GM12878 (cell line): ENCODE measurements around the gene RNASE12. TPM values are rescaled to one million over a fixed set of nuclear protein-coding genes. Genes with fewer than 3 reads are reported as not detected.

Experiments
- ATAC-seq: fragments of 200-7000 bp; cut with Tn5 transposase; 3 replicates; pipeline ENCODE4 v1.9.1; 2020; ENCODE audit warnings: mild to moderate bottlenecking, moderate library complexity
- Bru-seq: library from RNA; stranded (reverse); fragments of 400-500 nt; gene quantifications from one replicate; lab custom pipeline; 2021; lab: Mats Ljungman, UMichigan
- BruChase-seq, 2 experiments: library from RNA; stranded (reverse); fragments of 400-500 nt; gene quantifications; one replicate each; lab custom pipeline; 2021; lab: Mats Ljungman, UMichigan
- BruUV-seq: library from RNA; stranded (reverse); fragments of 400-500 nt; replicated peaks from 2 replicates; lab custom pipeline; 2021; lab: Mats Ljungman, UMichigan
- CTCF ChIA-PET: fragments of 300-600 bp; sonication (Branson Sonifier 250); formaldehyde crosslinking; extraction: SDS; loops from one replicate; lab custom pipeline; 2021; ENCODE audit warnings: inconsistent platforms; lab: Yijun Ruan, JAX
- POLR2A ChIA-PET: fragments of 350-600 bp; formaldehyde crosslinking; extraction: SDS; loops from one replicate; lab custom pipeline; 2021; ENCODE audit warnings: inconsistent platforms; lab: Charles Lee
- RAD21 ChIA-PET: fragments of 300-600 bp; sonication (Branson Sonifier 250); formaldehyde crosslinking; loops from one replicate; lab custom pipeline; 2023; ENCODE audit warnings: antibody characterized with exemption; ENCODE audit not compliant: unreplicated experiment; lab: Charles Lee
- SMC1A ChIA-PET: fragments of 300-600 bp; sonication (Branson Sonifier 250); formaldehyde crosslinking; loops from one replicate; lab custom pipeline; 2023; ENCODE audit not compliant: unreplicated experiment, uncharacterized antibody; lab: Charles Lee
- DNase-seq: peaks from one replicate; pipeline ENCODE4 v3.0.0-alpha.2; 2011; ENCODE audit warnings: low read depth, low spot score
- FAIRE-seq: peaks from 3 replicates; lab custom pipeline; 2011; peaks lifted over from hg19 to GRCh38; lab: Jason Lieb, UNC
- H2AFZ ChIP-seq: 2 replicates; pipeline ENCODE4 v1.6.0; 2011; ENCODE audit warnings: low read depth, low read length, control low read depth; ENCODE audit not compliant: control insufficient read depth
- H3K27ac ChIP-seq: 2 replicates; pipeline ENCODE4 v1.5.1; 2011; ENCODE audit warnings: control low read depth; ENCODE audit not compliant: control insufficient read depth, insufficient read depth
- H3K27me3 ChIP-seq, 2 experiments: replicated peaks in 1 of 2; 2 replicates each; pipeline versions ENCODE4 v1.6.0 to v1.6.1; 2011; ENCODE audit warnings: low read length in 1 of 2; ENCODE audit not compliant: control insufficient read depth in 2 of 2, insufficient read depth in 2 of 2
- H3K36me3 ChIP-seq, 2 experiments: 2 replicates each; pipeline ENCODE4 v1.5.1; 2011; ENCODE audit warnings: low read length in 1 of 2; ENCODE audit not compliant: control insufficient read depth in 2 of 2, insufficient read depth in 2 of 2
- H3K4me1 ChIP-seq: 2 replicates; pipeline ENCODE4 v1.6.1; 2011; ENCODE audit warnings: mild to moderate bottlenecking, low read length, moderate library complexity, mixed read lengths; ENCODE audit not compliant: control insufficient read depth, insufficient read depth
- H3K4me2 ChIP-seq: 2 replicates; pipeline ENCODE4 v1.6.0; 2011; ENCODE audit warnings: control low read depth; ENCODE audit not compliant: control insufficient read depth, insufficient read depth
- H3K4me3 ChIP-seq: fragments of 200-600 bp; sonication (generic); 2 replicates; pipeline ENCODE4 v1.5.1; 2016
- H3K79me2 ChIP-seq: 2 replicates; pipeline ENCODE4 v1.6.0; 2011; ENCODE audit warnings: low read length; ENCODE audit not compliant: control insufficient read depth, insufficient read depth
- H3K9ac ChIP-seq: 2 replicates; pipeline ENCODE4 v1.8.0; 2011; ENCODE audit warnings: low read length, control low read depth, mixed read lengths; ENCODE audit not compliant: control insufficient read depth, insufficient read depth
- H3K9me3 ChIP-seq: replicated peaks from 3 replicates; pipeline ENCODE4 v1.5.1; 2011; ENCODE audit warnings: mild to moderate bottlenecking, low read length; ENCODE audit not compliant: control insufficient read depth, insufficient read depth
- H4K20me1 ChIP-seq: 2 replicates; pipeline ENCODE4 v1.6.0; 2011; ENCODE audit not compliant: control insufficient read depth, insufficient read depth
- GATAD2B ChIP-seq: fragments of 450-650 bp; conservative IDR thresholded peaks from 2 replicates; pipeline ENCODE4 v1.6.1; 2017; ENCODE audit warnings: low read depth, mild to moderate bottlenecking, moderate library complexity
- RCOR1 ChIP-seq: conservative IDR thresholded peaks from 2 replicates; pipeline ENCODE4 v1.6.1; 2012; ENCODE audit warnings: low read depth, low read length, improper control_type of control experiment
- SREBF1 ChIP-seq: IDR thresholded peaks from 2 replicates; pipeline ENCODE4 v1.6.1; 2012; ENCODE audit warnings: mild to moderate bottlenecking, low read length
- TCF7 ChIP-seq: IDR thresholded peaks from 2 replicates; pipeline ENCODE4 v1.6.1; 2014; ENCODE audit warnings: antibody characterized with exemption, borderline replicate concordance
- ZBED1 ChIP-seq: IDR thresholded peaks from 2 replicates; pipeline ENCODE4 v1.6.1; 2016; ENCODE audit warnings: borderline replicate concordance
- WGBS: methylation state at CpG from one replicate; pipeline ENCODE4 v1.1.6; 2016; ENCODE audit warnings: low lambda C conversion rate; ENCODE audit not compliant: insufficient replicate concordance, insufficient coverage; ENCODE audit errors: missing lambda C conversion rate; 5-methylcytosine and 5-hydroxymethylcytosine counted together
- in situ Hi-C: fragments of 300-500 bp; cut with MboI; formaldehyde crosslinking; loops from 9 replicates; pipeline ENCODE4 v1.14.3; 2018; ENCODE audit warnings: mixed read lengths
- intact Hi-C: fragments of 100-400 bp; cut with micrococcal nuclease; formaldehyde crosslinking; loops from one replicate; pipeline ENCODE4 v1.14.2; 2022; ENCODE audit not compliant: unreplicated experiment
- long read RNA-seq, 2 experiments: library from polyadenylated mRNA; unstranded; transcript quantifications; one replicate each; pipeline ENCODE4 v2.0.0, GENCODE V29; 2019 to 2020
- polyA minus RNA-seq, 3 experiments: library from RNA; depleted of rRNA, polyadenylated mRNA; stranded (reverse); fragments of >200 nt; gene quantifications; 2 replicates each; pipeline ENCODE4 v1.2.3, GENCODE V29; 2011
- polyA plus RNA-seq, 11 experiments: library from polyadenylated mRNA; depleted of rRNA in 4 of 11; unstranded in 6 of 11; stranded (reverse) in 5 of 11; fragments of >200 nt; fragmentation: Nextera tagmentation in 4 of 11; fragmentation: Illumina TruSeq in 1 of 11; extraction: Ambion mirVana in 4 of 11; extraction: Trizol in 1 of 11; gene quantifications; 1 replicate in 1 of 11; 2 replicates in 10 of 11; pipeline versions ENCODE4 v1.2.1 to v1.2.3, GENCODE V29; 2011 to 2016; ENCODE audit warnings: inconsistent platforms in 2 of 11, missing spikeins in 2 of 11, low read depth in 1 of 11
- total RNA-seq, 4 experiments: library from RNA; depleted of rRNA in 3 of 4; stranded (reverse); fragments of >200 nt in 3 of 4; fragmentation: Illumina TruSeq in 1 of 4; extraction: Trizol in 1 of 4; gene quantifications; 2 replicates each; pipeline versions ENCODE4 v1.2.1 to v1.2.3, GENCODE V29; 2013 to 2021
- TF ChIP-seq, protein P1 (sequence below): IDR thresholded peaks from 2 replicates; pipeline ENCODE4 v1.6.1; 2012; ENCODE audit warnings: low read length, inconsistent platforms
- TF ChIP-seq, protein P2 (sequence below): fragments of 450-650 bp; IDR thresholded peaks from 2 replicates; pipeline ENCODE4 v1.6.1; 2017; ENCODE audit warnings: low read depth, mild to moderate bottlenecking, moderate library complexity
- TF ChIP-seq, protein P3 (sequence below): IDR thresholded peaks from 2 replicates; pipeline ENCODE4 v1.6.1; 2012; ENCODE audit warnings: mild to moderate bottlenecking, low read depth, low read length

RNASE12 gene, protein sequence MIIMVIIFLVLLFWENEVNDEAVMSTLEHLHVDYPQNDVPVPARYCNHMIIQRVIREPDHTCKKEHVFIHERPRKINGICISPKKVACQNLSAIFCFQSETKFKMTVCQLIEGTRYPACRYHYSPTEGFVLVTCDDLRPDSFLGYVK
- total RNA-seq (2013; cell fraction: nucleolus; rRNA removed), result not detected in 2 replicates
- not detected in 2 replicates for total RNA-seq (2014; rRNA removed)
- not detected in 2 replicates for total RNA-seq (2014; rRNA removed; fragmentation: Illumina TruSeq; extraction: Trizol)
- not detected in 2 replicates for total RNA-seq (2021)
- not detected for polyA plus RNA-seq (2011; ENCODE audit: low read depth)
- polyA plus RNA-seq (2011; rRNA removed), result not detected in 2 replicates
- polyA plus RNA-seq (2011; cell fraction: cytosol; rRNA removed), result not detected in 2 replicates
- polyA plus RNA-seq (2011; cell fraction: nucleus; rRNA removed), result not detected in 2 replicates
- polyA plus RNA-seq (2012), result not detected in 2 replicates
- not detected in 2 replicates for polyA plus RNA-seq (2014; fragmentation: Illumina TruSeq; extraction: Trizol)
- not detected for polyA plus RNA-seq (2014; fragmentation: Nextera tagmentation; extraction: Ambion mirVana)
- not detected in 2 replicates for polyA plus RNA-seq (2014; rRNA removed)
- polyA plus RNA-seq (2016; fragmentation: Nextera tagmentation; extraction: Ambion mirVana), result not detected
- not detected in 2 replicates for polyA minus RNA-seq (2011; rRNA and poly(A)+ RNA removed)
- not detected in 2 replicates for polyA minus RNA-seq (2011; cell fraction: cytosol; rRNA and poly(A)+ RNA removed)
- not detected in 2 replicates for polyA minus RNA-seq (2011; cell fraction: nucleus; rRNA and poly(A)+ RNA removed)
- not detected for Bru-seq, nascent RNA
- BruChase-seq, experiment 1, labeled RNA remaining after a 6-hour chase, result not detected
- not detected for BruChase-seq, experiment 2, labeled RNA remaining after a 2-hour chase
- long read RNA-seq, experiment 1, result 0 reads
- long read RNA-seq, experiment 2, result 0 reads

DNA sequence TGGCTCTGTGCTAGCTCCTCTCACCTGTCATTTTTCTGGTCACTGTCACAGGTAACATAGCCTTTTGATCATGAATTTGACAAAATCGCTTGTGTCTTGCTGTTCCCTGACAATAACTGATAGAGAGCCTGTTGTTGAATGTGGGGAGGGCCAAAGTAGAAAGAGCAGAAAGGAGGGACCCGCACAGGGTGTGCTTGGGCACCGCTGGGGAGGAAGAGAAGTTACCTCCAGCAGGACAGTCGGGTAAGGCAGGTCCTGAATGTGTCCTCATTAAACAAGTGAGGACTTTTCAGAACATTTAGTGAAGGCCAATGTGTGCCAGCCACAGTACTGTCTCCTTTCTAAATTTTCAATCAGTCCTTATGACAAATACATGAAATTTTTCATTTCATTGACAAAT, at the start of gene RNASE12:
RNASE12 (minus strand) TSS at position 142 of the 400 bp plus-strand sequence. CDS start 653 bp downstream, outside the sequence.
- in situ Hi-C loops, result no loop called here
- no peak within 1 kb of the TSS for H3K9ac ChIP-seq

More for the DNA sequence above, at the start of gene RNASE12:
- SMC1A ChIA-PET, result interaction anchor here (1.4 kb wide), 1 partner anchor 262 kb away, joined by 3 read pairs; no protein-coding TSS in a partner anchor
- WGBS, result 28% methylated on average over 4 of the region's 4 CpGs
- no peak for TF ChIP-seq GATAD2B
- TF ChIP-seq, protein P1, sequence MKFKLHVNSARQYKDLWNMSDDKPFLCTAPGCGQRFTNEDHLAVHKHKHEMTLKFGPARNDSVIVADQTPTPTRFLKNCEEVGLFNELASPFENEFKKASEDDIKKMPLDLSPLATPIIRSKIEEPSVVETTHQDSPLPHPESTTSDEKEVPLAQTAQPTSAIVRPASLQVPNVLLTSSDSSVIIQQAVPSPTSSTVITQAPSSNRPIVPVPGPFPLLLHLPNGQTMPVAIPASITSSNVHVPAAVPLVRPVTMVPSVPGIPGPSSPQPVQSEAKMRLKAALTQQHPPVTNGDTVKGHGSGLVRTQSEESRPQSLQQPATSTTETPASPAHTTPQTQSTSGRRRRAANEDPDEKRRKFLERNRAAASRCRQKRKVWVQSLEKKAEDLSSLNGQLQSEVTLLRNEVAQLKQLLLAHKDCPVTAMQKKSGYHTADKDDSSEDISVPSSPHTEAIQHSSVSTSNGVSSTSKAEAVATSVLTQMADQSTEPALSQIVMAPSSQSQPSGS, result no peak
- no peak for TF ChIP-seq SREBF1
- no peak for TF ChIP-seq ZBED1
- no peak for TF ChIP-seq RCOR1
- TF ChIP-seq, protein P2, sequence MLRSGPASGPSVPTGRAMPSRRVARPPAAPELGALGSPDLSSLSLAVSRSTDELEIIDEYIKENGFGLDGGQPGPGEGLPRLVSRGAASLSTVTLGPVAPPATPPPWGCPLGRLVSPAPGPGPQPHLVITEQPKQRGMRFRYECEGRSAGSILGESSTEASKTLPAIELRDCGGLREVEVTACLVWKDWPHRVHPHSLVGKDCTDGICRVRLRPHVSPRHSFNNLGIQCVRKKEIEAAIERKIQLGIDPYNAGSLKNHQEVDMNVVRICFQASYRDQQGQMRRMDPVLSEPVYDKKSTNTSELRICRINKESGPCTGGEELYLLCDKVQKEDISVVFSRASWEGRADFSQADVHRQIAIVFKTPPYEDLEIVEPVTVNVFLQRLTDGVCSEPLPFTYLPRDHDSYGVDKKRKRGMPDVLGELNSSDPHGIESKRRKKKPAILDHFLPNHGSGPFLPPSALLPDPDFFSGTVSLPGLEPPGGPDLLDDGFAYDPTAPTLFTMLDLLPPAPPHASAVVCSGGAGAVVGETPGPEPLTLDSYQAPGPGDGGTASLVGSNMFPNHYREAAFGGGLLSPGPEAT, result no peak
- TF ChIP-seq, protein P3, sequence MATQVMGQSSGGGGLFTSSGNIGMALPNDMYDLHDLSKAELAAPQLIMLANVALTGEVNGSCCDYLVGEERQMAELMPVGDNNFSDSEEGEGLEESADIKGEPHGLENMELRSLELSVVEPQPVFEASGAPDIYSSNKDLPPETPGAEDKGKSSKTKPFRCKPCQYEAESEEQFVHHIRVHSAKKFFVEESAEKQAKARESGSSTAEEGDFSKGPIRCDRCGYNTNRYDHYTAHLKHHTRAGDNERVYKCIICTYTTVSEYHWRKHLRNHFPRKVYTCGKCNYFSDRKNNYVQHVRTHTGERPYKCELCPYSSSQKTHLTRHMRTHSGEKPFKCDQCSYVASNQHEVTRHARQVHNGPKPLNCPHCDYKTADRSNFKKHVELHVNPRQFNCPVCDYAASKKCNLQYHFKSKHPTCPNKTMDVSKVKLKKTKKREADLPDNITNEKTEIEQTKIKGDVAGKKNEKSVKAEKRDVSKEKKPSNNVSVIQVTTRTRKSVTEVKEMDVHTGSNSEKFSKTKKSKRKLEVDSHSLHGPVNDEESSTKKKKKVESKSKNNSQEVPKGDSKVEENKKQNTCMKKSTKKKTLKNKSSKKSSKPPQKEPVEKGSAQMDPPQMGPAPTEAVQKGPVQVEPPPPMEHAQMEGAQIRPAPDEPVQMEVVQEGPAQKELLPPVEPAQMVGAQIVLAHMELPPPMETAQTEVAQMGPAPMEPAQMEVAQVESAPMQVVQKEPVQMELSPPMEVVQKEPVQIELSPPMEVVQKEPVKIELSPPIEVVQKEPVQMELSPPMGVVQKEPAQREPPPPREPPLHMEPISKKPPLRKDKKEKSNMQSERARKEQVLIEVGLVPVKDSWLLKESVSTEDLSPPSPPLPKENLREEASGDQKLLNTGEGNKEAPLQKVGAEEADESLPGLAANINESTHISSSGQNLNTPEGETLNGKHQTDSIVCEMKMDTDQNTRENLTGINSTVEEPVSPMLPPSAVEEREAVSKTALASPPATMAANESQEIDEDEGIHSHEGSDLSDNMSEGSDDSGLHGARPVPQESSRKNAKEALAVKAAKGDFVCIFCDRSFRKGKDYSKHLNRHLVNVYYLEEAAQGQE, result no peak
- TF ChIP-seq TCF7, result no peak
- no peak within 1 kb of the TSS for H2AFZ ChIP-seq
- H3K9me3 ChIP-seq, result no peaks in the 10 kb centered on the region
- intact Hi-C loops, result no loop called here
- RAD21 ChIA-PET, result no interaction called here
- no peaks in the 10 kb centered on the region for H3K79me2 ChIP-seq
- no peaks in the 10 kb centered on the region for H3K27me3 ChIP-seq
- H3K4me2 ChIP-seq, result no peak within 1 kb of the TSS
- ATAC-seq (no peak), FAIRE-seq (no peak), DNase-seq (no peak)
- BruUV-seq, result no TSS peak
- CTCF ChIA-PET, result no interaction called here
- H3K4me1 ChIP-seq, result no peaks in the 10 kb centered on the region
- POLR2A ChIA-PET, result no interaction called here
- H3K36me3 ChIP-seq, result no peaks in the 10 kb centered on the region
- H4K20me1 ChIP-seq, result no peaks in the 10 kb centered on the region
- H3K27ac ChIP-seq, result no peak within 1 kb of the TSS
- no peak within 1 kb of the TSS for H3K4me3 ChIP-seq
